ENCODE data around the gene CAPN10.

The CAPN10 gene

GRCh38 chr2:240626531-240627300 is 40.2 kb downstream of the CAPN10 start:
- DNase-seq = no peak

- DNase-seq = no peak
These were observed 41.4 kb downstream of the CAPN10 start for GRCh38 chr2:240627736-240628506.

GRCh38 chr2:240628507-240628807 is 41.9 kb downstream of the CAPN10 start:
- no peak for DNase-seq

GRCh38 chr2:240628808-240629618 is 42.5 kb downstream of the CAPN10 start:
- no peak for DNase-seq

GRCh38 chr2:240629619-240629967 is 43.1 kb downstream of the CAPN10 start:
- no peak for DNase-seq

- DNase-seq = no peak
These were observed 43.6 kb downstream of the CAPN10 start for GRCh38 chr2:240629968-240630770.

- no peak for DNase-seq
These were observed 44.4 kb downstream of the CAPN10 start for GRCh38 chr2:240630771-240631547.

- DNase-seq = no peak
These were observed 45.2 kb downstream of the CAPN10 start for GRCh38 chr2:240631548-240632305.

GRCh38 chr2:240632306-240632721 is 45.8 kb downstream of the CAPN10 start:
- DNase-seq = no peak

- no peak for DNase-seq
These were observed 48.8 kb downstream of the CAPN10 start for GRCh38 chr2:240635121-240635997.

- DNase-seq = no peak
These were observed 49.5 kb downstream of the CAPN10 start for GRCh38 chr2:240635998-240636547.

GRCh38 chr2:240636563-240637115 is 50.1 kb downstream of the CAPN10 start:
- DNase-seq = no peak

GRCh38 chr2:240637116-240637900 is 50.8 kb downstream of the CAPN10 start:
- no peak for DNase-seq

- no peak for DNase-seq
These were observed 51.4 kb downstream of the CAPN10 start for GRCh38 chr2:240637901-240638345.

- no peak for DNase-seq
These were observed 52.1 kb downstream of the CAPN10 start for GRCh38 chr2:240638512-240639160.

- no peak for DNase-seq
These were observed 53.0 kb downstream of the CAPN10 start for GRCh38 chr2:240639566-240639965.

- peak; percentile 48 to 88 for DNase-seq
These were observed 54.4 kb downstream of the CAPN10 start for GRCh38 chr2:240640939-240641338.

All from NCI-H526 (cell line).